HUES6 (cell line): ENCODE data around the gene SYT17.

Source experiments
- H3K27ac ChIP-seq: 2 replicates; pipeline ENCODE4 v1.7.0; 2013; ENCODE audit warnings: low read depth, mild to moderate bottlenecking, low read length, inconsistent platforms
- H3K27me3 ChIP-seq: 2 replicates; pipeline ENCODE4 v1.6.1; 2013; ENCODE audit warnings: low read length; ENCODE audit not compliant: control insufficient read depth, insufficient read depth
- H3K36me3 ChIP-seq: 2 replicates; pipeline ENCODE4 v1.6.1; 2013; ENCODE audit warnings: low read length; ENCODE audit not compliant: control insufficient read depth, insufficient read depth
- H3K4me1 ChIP-seq: 2 replicates; pipeline ENCODE4 v1.6.1; 2013; ENCODE audit warnings: low read length; ENCODE audit not compliant: control insufficient read depth, insufficient read depth
- H3K4me3 ChIP-seq: 2 replicates; pipeline ENCODE4 v1.5.1; 2013; ENCODE audit warnings: low read depth, low read length
- H3K9ac ChIP-seq: one replicate; pipeline ENCODE4 v1.6.1; 2013; ENCODE audit warnings: mild to moderate bottlenecking, low read length
- H3K9me3 ChIP-seq: 2 replicates; pipeline ENCODE4 v1.6.1; 2013; ENCODE audit warnings: low read depth, low read length; ENCODE audit not compliant: control insufficient read depth, insufficient read depth

Gene SYT17

GRCh38 chr16:19174478-19174877 lies 6.4 kb downstream of the SYT17 start:
- H3K27ac ChIP-seq = no peak overlapping the region
- peaks cover 13% of the 10 kb centered on the region for H3K27me3 ChIP-seq
- H3K4me1 ChIP-seq = peaks cover under 1% of the 10 kb centered on the region; the same call in 1 of the 2 replicates
- no peaks in the 10 kb centered on the region for H3K36me3 ChIP-seq
- no peaks in the 10 kb centered on the region for H3K9me3 ChIP-seq
- no peak overlapping the region for H3K4me3 ChIP-seq
- no peak overlapping the region for H3K9ac ChIP-seq

GRCh38 chr16:19175492-19176262 lies 7.6 kb downstream of the SYT17 start:
- Histone ChIP-seq H3K27ac (no peak overlapping the region), H3K4me3 (no peak overlapping the region), H3K9me3 (no peaks in the 10 kb centered on the region), H3K36me3 (no peaks in the 10 kb centered on the region), H3K9ac (no peak overlapping the region), H3K27me3 (0 out of 2 replicates have a peak, but pooled peaks cover 1% of the 10 kb centered on the region), H3K4me1 (no peaks in the 10 kb centered on the region)

GRCh38 chr16:19177111-19177739 lies 9.2 kb downstream of the SYT17 start:
- H3K27ac ChIP-seq = no peak overlapping the region
- H3K4me1 ChIP-seq = no peaks in the 10 kb centered on the region
- H3K9me3 ChIP-seq = no peaks in the 10 kb centered on the region

GRCh38 chr16:19179546-19180490 lies 11.8 kb downstream of the SYT17 start:
- no peaks in the 10 kb centered on the region for H3K27me3 ChIP-seq
- no peaks in the 10 kb centered on the region for H3K36me3 ChIP-seq
- no peak overlapping the region for H3K9ac ChIP-seq
- H3K4me3 ChIP-seq = no peak overlapping the region
- peaks cover 4% of the 10 kb centered on the region; the same call in 1 of the 2 replicates for H3K4me1 ChIP-seq
- no peaks in the 10 kb centered on the region for H3K9me3 ChIP-seq
- H3K27ac ChIP-seq = no peak overlapping the region

More at GRCh38 chr16:19177111-19177739, 9.2 kb downstream of the SYT17 start:
- H3K27me3 ChIP-seq = no peaks in the 10 kb centered on the region
- no peaks in the 10 kb centered on the region for H3K36me3 ChIP-seq
- H3K4me3 ChIP-seq = no peak overlapping the region
- H3K9ac ChIP-seq = no peak overlapping the region

GRCh38 chr16:19180741-19181140 lies 12.7 kb downstream of the SYT17 start:
- Histone ChIP-seq H3K9me3 (no peaks in the 10 kb centered on the region), H3K9ac (no peak overlapping the region), H3K27me3 (no peaks in the 10 kb centered on the region), H3K27ac (no peak overlapping the region), H3K4me3 (no peak overlapping the region), H3K4me1 (peaks cover 10% of the 10 kb centered on the region), H3K36me3 (no peaks in the 10 kb centered on the region)

- Histone ChIP-seq H3K4me3 (no peak overlapping the region), H3K27me3 (no peaks in the 10 kb centered on the region), H3K27ac (no peak overlapping the region), H3K9ac (no peak overlapping the region), H3K4me1 (peaks cover 12% of the 10 kb centered on the region), H3K9me3 (no peaks in the 10 kb centered on the region), H3K36me3 (no peaks in the 10 kb centered on the region)
Observed at GRCh38 chr16:19182481-19182880, 14.4 kb downstream of the SYT17 start.

- Histone ChIP-seq H3K36me3 (no peaks in the 10 kb centered on the region), H3K9me3 (no peaks in the 10 kb centered on the region), H3K4me3 (no peak overlapping the region), H3K4me1 (peaks cover 12% of the 10 kb centered on the region), H3K27me3 (no peaks in the 10 kb centered on the region), H3K27ac (no peak overlapping the region), H3K9ac (no peak overlapping the region)
Observed at GRCh38 chr16:19183187-19183586, 15.1 kb downstream of the SYT17 start.

GRCh38 chr16:19184823-19185509 lies 16.9 kb downstream of the SYT17 start:
- Histone ChIP-seq H3K36me3 (no peaks in the 10 kb centered on the region), H3K27ac (no peak overlapping the region), H3K4me1 (peaks cover 12% of the 10 kb centered on the region), H3K9me3 (no peaks in the 10 kb centered on the region), H3K27me3 (no peaks in the 10 kb centered on the region), H3K4me3 (peak overlapping the region; percentile 16; the same call in 1 of the 2 replicates), H3K9ac (no peak overlapping the region)

- H3K9me3 ChIP-seq = no peaks in the 10 kb centered on the region
- peaks cover 12% of the 10 kb centered on the region for H3K4me1 ChIP-seq
- no peaks in the 10 kb centered on the region for H3K27me3 ChIP-seq
Observed at GRCh38 chr16:19185510-19185851, 17.4 kb downstream of the SYT17 start.

GRCh38 chr16:19186408-19186807 lies 18.4 kb downstream of the SYT17 start:
- no peaks in the 10 kb centered on the region for H3K27me3 ChIP-seq
- H3K27ac ChIP-seq = no peak overlapping the region

More at GRCh38 chr16:19185510-19185851, 17.4 kb downstream of the SYT17 start:
- Histone ChIP-seq H3K27ac (no peak overlapping the region), H3K36me3 (no peaks in the 10 kb centered on the region), H3K9ac (peak overlapping the region; percentile 12), H3K4me3 (no peak overlapping the region)

More at GRCh38 chr16:19186408-19186807, 18.4 kb downstream of the SYT17 start:
- H3K4me3 ChIP-seq = no peak overlapping the region
- H3K9me3 ChIP-seq = no peaks in the 10 kb centered on the region
- H3K4me1 ChIP-seq = peaks cover 12% of the 10 kb centered on the region
- H3K9ac ChIP-seq = no peak overlapping the region
- H3K36me3 ChIP-seq = no peaks in the 10 kb centered on the region
